H1 (cell line): ENCODE data around the gene FBXL12. TPM values are rescaled to one million over a fixed set of nuclear protein-coding genes. Genes with fewer than 3 reads are reported as not detected.

Experiments
- ASH2L ChIP-seq: fragments of 200-600, 300-600 bp; sonication (generic); IDR thresholded peaks from one replicate; pipeline ENCODE4 v1.7.1; 2017; ENCODE audit warnings: low read length
- BACH1 ChIP-seq: IDR thresholded peaks from 2 replicates; pipeline ENCODE4 v1.6.1; 2012; ENCODE audit warnings: low read length, improper control_type of control experiment
- BRCA1 ChIP-seq: IDR thresholded peaks from 2 replicates; pipeline ENCODE4 v1.6.1; 2012; ENCODE audit warnings: low read depth, low read length, improper control_type of control experiment
- CBX5 ChIP-seq: fragments of 300-800, 300-1000 bp; sonication (generic); IDR thresholded peaks from 2 replicates; pipeline ENCODE4 v1.7.1; 2016; ENCODE audit warnings: antibody characterized with exemption, low read length, low read depth
- CREB1 ChIP-seq: IDR thresholded peaks from 2 replicates; pipeline ENCODE4 v1.6.1; 2012; ENCODE audit warnings: inconsistent platforms
- GTF2F1 ChIP-seq: IDR thresholded peaks from 2 replicates; pipeline ENCODE4 v1.6.1; 2012; ENCODE audit warnings: low read depth, low read length, improper control_type of control experiment, borderline replicate concordance
- HDAC2 ChIP-seq, 2 experiments: fragments of 300-600 bp in 1 of 2; sonication (generic) in 1 of 2; IDR thresholded peaks; 2 replicates each; pipeline ENCODE4 v1.6.1; 2011 to 2012; ENCODE audit warnings: low read depth in 2 of 2, low read length in 2 of 2, mild to moderate bottlenecking in 2 of 2, moderate library complexity in 2 of 2, borderline replicate concordance in 1 of 2, inconsistent platforms in 1 of 2
- JUN ChIP-seq: IDR thresholded peaks from 2 replicates; pipeline ENCODE4 v1.6.1; 2011; ENCODE audit warnings: low read depth, mild to moderate bottlenecking, improper control_type of control experiment, low read length
- POLR2AphosphoS5 ChIP-seq: IDR thresholded peaks from 2 replicates; pipeline ENCODE4 v1.6.1; 2011; ENCODE audit warnings: low read depth, low read length
- RNF2 ChIP-seq: fragments of 200-900, 300-1000 bp; sonication (generic); IDR thresholded peaks from 2 replicates; pipeline ENCODE4 v1.7.1; 2016; ENCODE audit warnings: borderline replicate concordance, low read depth, mild to moderate bottlenecking, antibody characterized with exemption, low read length; ENCODE audit not compliant: poor library complexity, severe bottlenecking; ENCODE audit errors: missing control alignments
- RXRA ChIP-seq: IDR thresholded peaks from 2 replicates; pipeline ENCODE4 v1.6.1; 2011; ENCODE audit warnings: low read depth, mild to moderate bottlenecking, low read length, moderate library complexity; ENCODE audit not compliant: insufficient read depth
- SIRT6 ChIP-seq: IDR thresholded peaks from one replicate; pipeline ENCODE4 v1.7.1; 2012; ENCODE audit warnings: low read length, inconsistent platforms
- SP4 ChIP-seq: IDR thresholded peaks from 2 replicates; pipeline ENCODE4 v1.6.1; 2012; ENCODE audit warnings: low read length, inconsistent platforms
- TBP ChIP-seq: IDR thresholded peaks from 2 replicates; pipeline ENCODE4 v1.6.1; 2011; ENCODE audit warnings: low read depth, low read length, improper control_type of control experiment
- ZNF274 ChIP-seq: IDR thresholded peaks from 2 replicates; pipeline ENCODE4 v1.7.0; 2012; ENCODE audit warnings: low read length, borderline replicate concordance; ENCODE audit errors: extremely low read depth
- polyA plus RNA-seq, 7 experiments: library from polyadenylated mRNA; depleted of rRNA in 3 of 7; stranded (reverse) in 5 of 7; unstranded in 2 of 7; fragments of >200 nt in 5 of 7; fragments of 200-250 nt in 2 of 7; gene quantifications; 1 replicate in 5 of 7; 2 replicates in 1 of 7; 4 replicates in 1 of 7; pipeline versions ENCODE4 v1.2.1 to v1.2.3, GENCODE V29; 2011 to 2013; ENCODE audit warnings: missing spikeins in 2 of 7, mixed read lengths in 2 of 7
- total RNA-seq: library from RNA; stranded (reverse); fragmentation: NEBNext Ultra II Directional; extraction: Animal tissue kit (Norgen Biotek cat#: 25700); gene quantifications from 2 replicates; pipeline ENCODE4 v1.2.1, GENCODE V29; 2021
- TF ChIP-seq, protein P1 (sequence below): IDR thresholded peaks from 2 replicates; pipeline ENCODE4 v1.6.1; 2012; ENCODE audit warnings: inconsistent platforms
- TF ChIP-seq, protein P2 (sequence below): IDR thresholded peaks from 2 replicates; pipeline ENCODE4 v1.6.1; 2011; ENCODE audit warnings: low read length, improper control_type of control experiment
- TF ChIP-seq, protein P3 (sequence below), 3 experiments: IDR thresholded peaks; 1 replicate in 2 of 3; 2 replicates in 1 of 3; pipeline versions ENCODE4 v1.5.1 to v1.6.1; 2011; ENCODE audit warnings: low read length in 3 of 3, mild to moderate bottlenecking in 3 of 3, inconsistent platforms in 2 of 3, low read depth in 1 of 3, moderate library complexity in 1 of 3; ENCODE audit not compliant: insufficient read depth in 1 of 3; ENCODE audit errors: control extremely low read depth in 1 of 3
- TF ChIP-seq, protein P4 (sequence below): IDR thresholded peaks from 2 replicates; pipeline ENCODE4 v1.6.1; 2012; ENCODE audit warnings: inconsistent platforms

The FBXL12 gene
- total and polyA plus RNA-seq, 2 of the 8 experiments (the other 6 are each of a cell fraction or from before 2014, with no cell fraction given), result 24.6 to 62.3 TPM

DNA sequence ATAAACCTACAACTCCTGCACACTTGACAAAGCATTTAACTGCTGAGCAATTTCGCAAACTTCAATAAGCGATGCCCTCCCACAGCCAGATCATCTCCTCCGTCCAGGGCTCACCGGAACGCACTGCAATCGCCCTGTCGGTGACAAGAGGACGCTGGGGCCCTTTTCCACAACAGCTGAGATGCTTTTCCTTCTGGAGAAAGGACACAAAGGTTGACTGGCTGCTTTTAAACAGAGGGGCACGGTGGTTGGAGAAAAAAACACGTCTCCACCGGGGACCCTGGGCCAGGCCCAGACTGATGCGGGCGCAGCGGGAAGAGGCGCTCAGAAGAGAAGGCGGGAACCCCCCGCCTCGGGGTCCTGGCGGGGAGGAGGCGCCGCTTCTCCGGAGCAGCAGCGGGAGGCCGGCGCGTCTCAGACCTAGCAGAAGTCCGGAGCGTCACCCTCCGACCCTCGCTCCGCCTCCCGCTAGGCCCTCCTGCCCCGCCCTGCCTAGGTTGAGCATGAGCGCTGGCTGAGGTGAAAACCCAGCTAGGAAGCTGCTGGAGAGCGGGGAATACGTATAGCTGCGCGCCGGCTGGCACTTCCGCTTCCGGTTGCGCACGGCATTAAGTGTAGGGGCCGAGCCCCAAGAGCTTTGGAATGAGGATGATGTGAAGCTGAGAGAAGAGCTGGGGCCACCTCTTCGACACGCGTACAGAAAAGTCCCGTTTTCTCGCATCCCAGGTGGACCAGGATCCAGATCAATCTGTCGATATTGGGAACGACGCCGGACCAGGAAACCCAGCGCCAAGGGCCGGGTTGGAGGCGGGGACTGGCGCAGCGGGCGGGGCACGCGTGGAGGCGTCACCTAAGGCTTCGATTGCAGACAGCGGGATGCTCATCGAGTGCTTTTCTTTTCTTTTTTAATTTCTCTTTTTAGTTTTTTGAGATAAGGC is 50.4 kb downstream of the FBXL12 start, which contains the start of gene ZNF846 (continued):
- TF ChIP-seq HDAC2 (IDR thresholded peaks at IDR 0.05; ENCODE audit: borderline replicate concordance in 1 of 2, low read depth in 2 of 2, low read length in 2 of 2), result 0 out of 4 replicates have a peak, but pooled peaks of 1 of the 2 experiments have one; percentile 57
- no peak for TF ChIP-seq JUN
- peak; percentile 85 for TF ChIP-seq CREB1
- TF ChIP-seq, protein P1, sequence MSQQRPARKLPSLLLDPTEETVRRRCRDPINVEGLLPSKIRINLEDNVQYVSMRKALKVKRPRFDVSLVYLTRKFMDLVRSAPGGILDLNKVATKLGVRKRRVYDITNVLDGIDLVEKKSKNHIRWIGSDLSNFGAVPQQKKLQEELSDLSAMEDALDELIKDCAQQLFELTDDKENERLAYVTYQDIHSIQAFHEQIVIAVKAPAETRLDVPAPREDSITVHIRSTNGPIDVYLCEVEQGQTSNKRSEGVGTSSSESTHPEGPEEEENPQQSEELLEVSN, result peak; percentile 73
- peak; percentile 78 for TF ChIP-seq TBP
- peak; percentile 75; the same call in 1 of the 2 replicates for TF ChIP-seq POLR2AphosphoS5
- TF ChIP-seq RXRA, result peak; percentile 12; the same call in 1 of the 2 replicates
- peak; percentile 96 for TF ChIP-seq ASH2L
- no peak for TF ChIP-seq ZNF274
- TF ChIP-seq SIRT6, result no peak
- TF ChIP-seq BRCA1, result no peak
- no peak for TF ChIP-seq BACH1
- no peak; the same call in 1 of the 2 replicates for TF ChIP-seq GTF2F1
- TF ChIP-seq CBX5, result no peak
- TF ChIP-seq, protein P2, sequence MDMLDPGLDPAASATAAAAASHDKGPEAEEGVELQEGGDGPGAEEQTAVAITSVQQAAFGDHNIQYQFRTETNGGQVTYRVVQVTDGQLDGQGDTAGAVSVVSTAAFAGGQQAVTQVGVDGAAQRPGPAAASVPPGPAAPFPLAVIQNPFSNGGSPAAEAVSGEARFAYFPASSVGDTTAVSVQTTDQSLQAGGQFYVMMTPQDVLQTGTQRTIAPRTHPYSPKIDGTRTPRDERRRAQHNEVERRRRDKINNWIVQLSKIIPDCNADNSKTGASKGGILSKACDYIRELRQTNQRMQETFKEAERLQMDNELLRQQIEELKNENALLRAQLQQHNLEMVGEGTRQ, result no peak
- TF ChIP-seq SP4, result no peak
- TF ChIP-seq RNF2, result no peak
- TF ChIP-seq, protein P3, sequence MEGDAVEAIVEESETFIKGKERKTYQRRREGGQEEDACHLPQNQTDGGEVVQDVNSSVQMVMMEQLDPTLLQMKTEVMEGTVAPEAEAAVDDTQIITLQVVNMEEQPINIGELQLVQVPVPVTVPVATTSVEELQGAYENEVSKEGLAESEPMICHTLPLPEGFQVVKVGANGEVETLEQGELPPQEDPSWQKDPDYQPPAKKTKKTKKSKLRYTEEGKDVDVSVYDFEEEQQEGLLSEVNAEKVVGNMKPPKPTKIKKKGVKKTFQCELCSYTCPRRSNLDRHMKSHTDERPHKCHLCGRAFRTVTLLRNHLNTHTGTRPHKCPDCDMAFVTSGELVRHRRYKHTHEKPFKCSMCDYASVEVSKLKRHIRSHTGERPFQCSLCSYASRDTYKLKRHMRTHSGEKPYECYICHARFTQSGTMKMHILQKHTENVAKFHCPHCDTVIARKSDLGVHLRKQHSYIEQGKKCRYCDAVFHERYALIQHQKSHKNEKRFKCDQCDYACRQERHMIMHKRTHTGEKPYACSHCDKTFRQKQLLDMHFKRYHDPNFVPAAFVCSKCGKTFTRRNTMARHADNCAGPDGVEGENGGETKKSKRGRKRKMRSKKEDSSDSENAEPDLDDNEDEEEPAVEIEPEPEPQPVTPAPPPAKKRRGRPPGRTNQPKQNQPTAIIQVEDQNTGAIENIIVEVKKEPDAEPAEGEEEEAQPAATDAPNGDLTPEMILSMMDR (IDR thresholded peaks at IDR 0.05; ENCODE audit: control extremely low read depth in 1 of 3, insufficient read depth in 1 of 3, low read depth in 1 of 3, low read length in 3 of 3), result no peak
- TF ChIP-seq, protein P4, sequence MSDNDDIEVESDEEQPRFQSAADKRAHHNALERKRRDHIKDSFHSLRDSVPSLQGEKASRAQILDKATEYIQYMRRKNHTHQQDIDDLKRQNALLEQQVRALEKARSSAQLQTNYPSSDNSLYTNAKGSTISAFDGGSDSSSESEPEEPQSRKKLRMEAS, result peak; percentile 79
